HCT116 (cell line): ENCODE results near the gene TMEM121B. TPM values are rescaled to one million over a fixed set of nuclear protein-coding genes. Genes with fewer than 3 reads are reported as not detected.

Experiments
- ATAC-seq: fragments of 200-7000 bp; cut with Tn5 transposase; 2 replicates; pipeline ENCODE4 v1.9.1; 2020; ENCODE audit warnings: mild to moderate bottlenecking, moderate library complexity
- BruUV-seq: library from RNA; stranded (reverse); fragments of 400-500 nt; replicated peaks from 2 replicates; lab custom pipeline; 2021; lab: Mats Ljungman, UMichigan
- CTCF ChIA-PET: fragments of 300-600 bp; sonication (Branson Sonifier 250); formaldehyde crosslinking; loops from one replicate; lab custom pipeline; 2021; ENCODE audit warnings: antibody characterized with exemption; lab: Charles Lee
- POLR2A ChIA-PET: fragments of 300-600, 350-600 bp; sonication (Branson Sonifier 250); formaldehyde crosslinking; loops from one replicate; lab custom pipeline; 2021; ENCODE audit warnings: antibody characterized with exemption; lab: Charles Lee
- RAD21 ChIA-PET, 2 experiments: fragments of 300-600 bp; sonication (Branson Sonifier 250); formaldehyde crosslinking; loops; one replicate each; lab custom pipeline; 2023; ENCODE audit warnings: low total read pairs in 2 of 2; ENCODE audit not compliant: uncharacterized antibody in 2 of 2, unreplicated experiment in 2 of 2, low non-redundant PET in 1 of 2; lab: Charles Lee
- DNase-seq: peaks from one replicate; pipeline ENCODE4 v3.0.0-alpha.2; 2010; ENCODE audit warnings: low read depth, low spot score
- H2AFZ ChIP-seq: fragments of 200-600 bp; shearing (Covaris generic), sonication (generic); 2 replicates; pipeline ENCODE4 v1.6.1; 2017; ENCODE audit warnings: low read depth, mixed run types, mixed read lengths, antibody characterized with exemption, low read length; ENCODE audit not compliant: poor library complexity, severe bottlenecking
- H3K27ac ChIP-seq: 2 replicates; pipeline ENCODE4 v1.5.1; 2012; ENCODE audit warnings: low read depth, low read length
- H3K27me3 ChIP-seq: fragments of 200-600 bp; sonication (generic); 2 replicates; pipeline ENCODE4 v1.6.1; 2016; ENCODE audit warnings: mixed run types, low read length, mixed read lengths; ENCODE audit not compliant: insufficient read depth
- H3K36me3 ChIP-seq, 2 experiments: fragments of 200-500 bp in 1 of 2; fragments of 200-600 bp in 1 of 2; sonication (Bioruptor generic) in 1 of 2; sonication (generic) in 1 of 2; 2 replicates each; pipeline versions ENCODE4 v1.5.1 to v1.6.1; 2014 to 2016; ENCODE audit warnings: low read length in 2 of 2, inconsistent platforms in 1 of 2, mixed read lengths in 1 of 2, mixed run types in 1 of 2; ENCODE audit not compliant: insufficient read depth in 2 of 2, control insufficient read depth in 1 of 2
- H3K4me1 ChIP-seq, 2 experiments: fragments of 200-600 bp in 1 of 2; sonication (generic) in 1 of 2; 2 replicates each; pipeline versions ENCODE4 v1.5.1 to v1.6.1; 2012 to 2017; ENCODE audit warnings: low read length in 2 of 2, inconsistent platforms in 1 of 2, mild to moderate bottlenecking in 1 of 2, mixed read lengths in 1 of 2, mixed run types in 1 of 2, moderate library complexity in 1 of 2; ENCODE audit not compliant: insufficient read depth in 2 of 2, control insufficient read depth in 1 of 2
- H3K4me2 ChIP-seq: fragments of 200-600 bp; sonication (generic); 2 replicates; pipeline ENCODE4 v1.6.1; 2017; ENCODE audit warnings: mixed run types, low read length, mixed read lengths
- H3K4me3 ChIP-seq, 2 experiments: fragments of 200-600 bp in 1 of 2; sonication (generic) in 1 of 2; replicated peaks in 1 of 2; 2 replicates each; pipeline ENCODE4 v1.5.1; 2011 to 2016; ENCODE audit warnings: low read length in 2 of 2, control low read depth in 1 of 2, low read depth in 1 of 2, mild to moderate bottlenecking in 1 of 2, mixed read lengths in 1 of 2, mixed run types in 1 of 2
- H3K79me2 ChIP-seq: fragments of 200-600 bp; sonication (generic); 2 replicates; pipeline ENCODE4 v1.6.1; 2017; ENCODE audit warnings: mild to moderate bottlenecking, mixed run types, low read length, moderate library complexity, mixed read lengths; ENCODE audit not compliant: insufficient read depth
- H3K9ac ChIP-seq: fragments of 200-600 bp; sonication (generic); 2 replicates; pipeline ENCODE4 v1.6.1; 2016; ENCODE audit warnings: low read length, mixed read lengths
- H3K9me2 ChIP-seq: fragments of 200-600 bp; sonication (generic), shearing (Covaris generic); 2 replicates; pipeline ENCODE4 v1.6.1; 2017; ENCODE audit warnings: mixed run types, mild to moderate bottlenecking, moderate library complexity; ENCODE audit not compliant: insufficient read depth
- H3K9me3 ChIP-seq, 2 experiments: fragments of 200-500 bp in 1 of 2; fragments of 200-600 bp in 1 of 2; sonication (Bioruptor generic) in 1 of 2; sonication (generic) in 1 of 2; 2 replicates each; pipeline ENCODE4 v1.6.1; 2014 to 2017; ENCODE audit warnings: low read length in 2 of 2, mixed read lengths in 2 of 2, inconsistent platforms in 1 of 2, low read depth in 1 of 2, mild to moderate bottlenecking in 1 of 2, mixed run types in 1 of 2, moderate library complexity in 1 of 2; ENCODE audit not compliant: control insufficient read depth in 1 of 2, insufficient read depth in 1 of 2
- H4K20me1 ChIP-seq: fragments of 200-600 bp; sonication (generic), shearing (Covaris generic); 2 replicates; pipeline ENCODE4 v1.6.1; 2017; ENCODE audit warnings: mixed run types, mild to moderate bottlenecking, moderate library complexity; ENCODE audit not compliant: insufficient read depth
- CBX3 ChIP-seq: IDR thresholded peaks from 2 replicates; pipeline ENCODE4 v1.6.1; 2012; ENCODE audit warnings: low read depth
- CTCF ChIP-seq, 3 experiments: fragments of 200-600 bp in 1 of 3; sonication (generic) in 1 of 3; IDR thresholded peaks in 2 of 3; conservative IDR thresholded peaks in 1 of 3; 2 replicates each; pipeline ENCODE4 v1.5.1; 2012 to 2017; ENCODE audit warnings: low read depth in 2 of 3, low read length in 2 of 3, antibody characterized with exemption in 1 of 3, borderline replicate concordance in 1 of 3, control low read depth in 1 of 3, mild to moderate bottlenecking in 1 of 3, mixed read lengths in 1 of 3, mixed run types in 1 of 3, moderate library complexity in 1 of 3; ENCODE audit not compliant: insufficient read depth in 1 of 3
- EGR1 ChIP-seq: IDR thresholded peaks from 2 replicates; pipeline ENCODE4 v1.6.1; 2012; ENCODE audit warnings: low read depth
- EZH2 ChIP-seq: fragments of 200-600 bp; sonication (generic); IDR thresholded peaks from 2 replicates; pipeline ENCODE4 v1.6.1; 2017; ENCODE audit warnings: antibody characterized with exemption, mixed run types
- EZH2phosphoT487 ChIP-seq: fragments of 200-600 bp; IDR thresholded peaks from 2 replicates; pipeline ENCODE4 v1.6.1; 2018; ENCODE audit warnings: antibody characterized with exemption, borderline replicate concordance
- FOSL1 ChIP-seq: IDR thresholded peaks from 2 replicates; pipeline ENCODE4 v1.6.1; 2012; ENCODE audit warnings: low read depth
- JUND ChIP-seq: IDR thresholded peaks from 2 replicates; pipeline ENCODE4 v1.6.1; 2012
- MAX ChIP-seq: IDR thresholded peaks from 2 replicates; pipeline ENCODE4 v1.6.1; 2012
- POLR2A ChIP-seq: IDR thresholded peaks from 2 replicates; pipeline ENCODE4 v1.7.0; 2011; ENCODE audit warnings: borderline replicate concordance; ENCODE audit not compliant: insufficient read depth, insufficient read length; ENCODE audit errors: extremely low read depth
- POLR2AphosphoS5 ChIP-seq: IDR thresholded peaks from 2 replicates; pipeline ENCODE4 v1.6.1; 2011; ENCODE audit warnings: mild to moderate bottlenecking, low read depth, low read length, moderate library complexity
- RAD21 ChIP-seq: IDR thresholded peaks from 2 replicates; pipeline ENCODE4 v1.6.1; 2012; ENCODE audit warnings: low read depth, mild to moderate bottlenecking
- REST ChIP-seq: IDR thresholded peaks from 2 replicates; pipeline ENCODE4 v1.6.1; 2012; ENCODE audit warnings: low read depth
- SIN3A ChIP-seq: IDR thresholded peaks from 2 replicates; pipeline ENCODE4 v1.6.1; 2012; ENCODE audit warnings: low read depth
- SP1 ChIP-seq: IDR thresholded peaks from 2 replicates; pipeline ENCODE4 v1.6.1; 2012; ENCODE audit warnings: low read depth
- SRF ChIP-seq: IDR thresholded peaks from 2 replicates; pipeline ENCODE4 v1.6.1; 2012; ENCODE audit warnings: low read depth
- TCF7L2 ChIP-seq: IDR thresholded peaks from 2 replicates; pipeline ENCODE4 v1.7.0; 2011; ENCODE audit warnings: borderline replicate concordance, inconsistent platforms; ENCODE audit not compliant: insufficient read depth, insufficient read length; ENCODE audit errors: extremely low read depth
- ZBTB33 ChIP-seq: IDR thresholded peaks from 2 replicates; pipeline ENCODE4 v1.6.1; 2011; ENCODE audit warnings: mild to moderate bottlenecking, low read length, moderate library complexity; ENCODE audit not compliant: insufficient replicate concordance; ENCODE audit errors: extremely low read depth
- ZFX ChIP-seq: fragments of 450-650 bp; IDR thresholded peaks from 2 replicates; pipeline ENCODE4 v1.6.1; 2017
- ZNF274 ChIP-seq: fragments of 200-500 bp; sonication (Bioruptor generic); IDR thresholded peaks from 2 replicates; pipeline ENCODE4 v1.6.1; 2014; ENCODE audit warnings: mild to moderate bottlenecking, low read depth, low read length, inconsistent platforms
- intact Hi-C: fragments of 100-400 bp; cut with micrococcal nuclease; formaldehyde crosslinking; loops from 2 replicates; pipeline ENCODE4 v1.10.0; 2022
- total RNA-seq: library from RNA; stranded (reverse); gene quantifications from one replicate; pipeline ENCODE4 v1.2.1, GENCODE V29; 2021; ENCODE audit not compliant: unreplicated experiment

Gene TMEM121B
- total RNA-seq, 1 experiment from 2014 or later: 0.57 TPM

GRCh38 chr22:17102297-17102667, 18.9 kb downstream of the TMEM121B start:
- BruUV-seq: no TSS peak

More at GRCh38 chr22:17102297-17102667, 18.9 kb downstream of the TMEM121B start:
- ChIA-PET POLR2A (no interaction called here), RAD21 (no interaction called here), CTCF (interaction anchor here (0.8 kb wide), 1 partner anchor 69 kb away, joined by 3 read pairs; no protein-coding TSS in a partner anchor)
- intact Hi-C loops: no loop called here
- ATAC-seq: no peak
- no peak overlapping the region for H3K4me2 ChIP-seq
- H3K36me3 ChIP-seq: peaks cover 23 to 25% of the 10 kb centered on the region in 2 experiments; a peak in 2 of 4 replicates
- no peak overlapping the region for H3K9ac ChIP-seq
- no peaks in the 10 kb centered on the region for H3K79me2 ChIP-seq
- no peak overlapping the region for H3K4me3 ChIP-seq
- no peaks in the 10 kb centered on the region for H3K4me1 ChIP-seq
- H4K20me1 ChIP-seq: no peaks in the 10 kb centered on the region
- H2AFZ ChIP-seq: no peak overlapping the region
- no peaks in the 10 kb centered on the region for H3K9me3 ChIP-seq
- no peaks in the 10 kb centered on the region for H3K27me3 ChIP-seq
- H3K9me2 ChIP-seq: no peaks in the 10 kb centered on the region
- TF ChIP-seq SRF (no peak), FOSL1 (no peak), EGR1 (no peak), ZFX (no peak), EZH2phosphoT487 (no peak), ZNF274 (no peak), TCF7L2 (no peak), REST (no peak), POLR2A (no peak), RAD21 (no peak), JUND (no peak), CBX3 (no peak), CTCF (IDR thresholded peaks at IDR 0.05 in 2 of 3, conservative IDR thresholded peaks at IDR 0.05 in 1 of 3; ENCODE audit: borderline replicate concordance in 1 of 3, insufficient read depth in 1 of 3, low read depth in 2 of 3, low read length in 2 of 3) (no peak), EZH2 (no peak), ZBTB33 (no peak), POLR2AphosphoS5 (no peak), MAX (no peak), SIN3A (no peak), SP1 (no peak)
- TF ChIP-seq, all 23 proteins: peak for 0
- DNase-seq: no peak
- H3K27ac ChIP-seq: no peak overlapping the region
